ENCODE measurements around the gene CDAN1. TPM values are rescaled to one million over a fixed set of nuclear protein-coding genes. Genes with fewer than 3 reads are reported as not detected.

The CDAN1 gene
- total and polyA plus RNA-seq, 2 donors from 2014 or later: 7.0 to 13.1 TPM

- peaks cover 0 to 2% (median 0%) of the 10 kb centered on the region in 3 donors for H3K36me3 ChIP-seq (ENCODE audit: control insufficient read depth in 2 of 3, insufficient read depth in 3 of 3, low read length in 3 of 3)
- no peak for FAIRE-seq
- no peaks in the 10 kb centered on the region for H3K27me3 ChIP-seq (ENCODE audit: control insufficient read depth, insufficient read depth, low read length)
- H3K9me3 ChIP-seq (ENCODE audit: control insufficient read depth in 2 of 3, insufficient read depth in 1 of 3, low read length in 3 of 3): no peaks in the 10 kb centered on the region
- DNase-seq: no peak
- no peak overlapping the region for H3K9ac ChIP-seq (ENCODE audit: low read length in 3 of 3)
- H3K4me3 ChIP-seq (ENCODE audit: low read length in 3 of 3): no peak overlapping the region
- no peaks in the 10 kb centered on the region for H3K4me1 ChIP-seq (ENCODE audit: control insufficient read depth in 2 of 3, insufficient read depth in 2 of 3, low read depth in 1 of 3, low read length in 3 of 3)
- no peak for TF ChIP-seq CTCF (IDR thresholded peaks at IDR 0.05; ENCODE audit: borderline replicate concordance, extremely low read depth, insufficient read depth)
- no peak overlapping the region for H3K27ac ChIP-seq (ENCODE audit: low read depth in 2 of 2, low read length in 2 of 2)
- intact Hi-C loops (cut with DNase I): no loop called here
These were observed 41.3 kb downstream of the CDAN1 start for GRCh38 chr15:42695527-42696071.

- H3K27me3 ChIP-seq (ENCODE audit: control insufficient read depth, insufficient read depth, low read length): no peaks in the 10 kb centered on the region
- H3K4me3 ChIP-seq (ENCODE audit: low read length in 3 of 3): no peak overlapping the region
- no peak for DNase-seq
- no peak overlapping the region for H3K9ac ChIP-seq (ENCODE audit: low read length in 3 of 3)
- H3K4me1 ChIP-seq (ENCODE audit: control insufficient read depth in 2 of 3, insufficient read depth in 2 of 3, low read depth in 1 of 3, low read length in 3 of 3): no peaks in the 10 kb centered on the region
- FAIRE-seq: no peak
- intact Hi-C loops (cut with DNase I): no loop called here
- H3K9me3 ChIP-seq (ENCODE audit: control insufficient read depth in 2 of 3, insufficient read depth in 1 of 3, low read length in 3 of 3): no peaks in the 10 kb centered on the region
- H3K27ac ChIP-seq (ENCODE audit: low read depth in 2 of 2, low read length in 2 of 2): no peak overlapping the region
- TF ChIP-seq CTCF (IDR thresholded peaks at IDR 0.05; ENCODE audit: borderline replicate concordance, extremely low read depth, insufficient read depth): no peak
- peaks cover 0 to 2% (median 0%) of the 10 kb centered on the region in 3 donors for H3K36me3 ChIP-seq (ENCODE audit: control insufficient read depth in 2 of 3, insufficient read depth in 3 of 3, low read length in 3 of 3)
These were observed 42.5 kb downstream of the CDAN1 start for GRCh38 chr15:42694398-42694797.

- no peak overlapping the region for H3K9ac ChIP-seq (ENCODE audit: low read length in 3 of 3)
- no peaks in the 10 kb centered on the region for H3K27me3 ChIP-seq (ENCODE audit: control insufficient read depth, insufficient read depth, low read length)
- no peak overlapping the region for H3K4me3 ChIP-seq (ENCODE audit: low read length in 3 of 3)
- TF ChIP-seq CTCF (IDR thresholded peaks at IDR 0.05; ENCODE audit: borderline replicate concordance, extremely low read depth, insufficient read depth): no peak
- FAIRE-seq (no peak), DNase-seq (no peak)
- H3K27ac ChIP-seq (ENCODE audit: low read depth in 2 of 2, low read length in 2 of 2): no peak overlapping the region
- no peaks in the 10 kb centered on the region for H3K4me1 ChIP-seq (ENCODE audit: control insufficient read depth in 2 of 3, insufficient read depth in 2 of 3, low read depth in 1 of 3, low read length in 3 of 3)
- intact Hi-C loops (cut with DNase I): no loop called here
- no peaks in the 10 kb centered on the region for H3K9me3 ChIP-seq (ENCODE audit: control insufficient read depth in 2 of 3, insufficient read depth in 1 of 3, low read length in 3 of 3)
- H3K36me3 ChIP-seq (ENCODE audit: control insufficient read depth in 2 of 3, insufficient read depth in 3 of 3, low read length in 3 of 3): peaks cover 0 to 2% (median 0%) of the 10 kb centered on the region in 3 donors
These were observed 43.0 kb downstream of the CDAN1 start for GRCh38 chr15:42693942-42694341.

GRCh38 chr15:42693496-42693895 lies 43.4 kb downstream of the CDAN1 start:
- TF ChIP-seq CTCF (IDR thresholded peaks at IDR 0.05; ENCODE audit: borderline replicate concordance, extremely low read depth, insufficient read depth): no peak
- Histone ChIP-seq H3K36me3 (ENCODE audit: control insufficient read depth in 2 of 3, insufficient read depth in 3 of 3, low read length in 3 of 3) (peaks cover 0 to 2% (median 0%) of the 10 kb centered on the region in 3 donors), H3K9ac (ENCODE audit: low read length in 3 of 3) (no peak overlapping the region), H3K27ac (ENCODE audit: low read depth in 2 of 2, low read length in 2 of 2) (no peak overlapping the region), H3K27me3 (ENCODE audit: control insufficient read depth, insufficient read depth, low read length) (no peaks in the 10 kb centered on the region), H3K9me3 (ENCODE audit: control insufficient read depth in 2 of 3, insufficient read depth in 1 of 3, low read length in 3 of 3) (no peaks in the 10 kb centered on the region), H3K4me1 (ENCODE audit: control insufficient read depth in 2 of 3, insufficient read depth in 2 of 3, low read depth in 1 of 3, low read length in 3 of 3) (no peaks in the 10 kb centered on the region), H3K4me3 (ENCODE audit: low read length in 3 of 3) (no peak overlapping the region)
- intact Hi-C loops (cut with DNase I): no loop called here
- DNase-seq (no peak), FAIRE-seq (no peak)
